H1 (cell line): ENCODE measurements around the gene EVX2. TPM values are rescaled to one million over a fixed set of nuclear protein-coding genes. Genes with fewer than 3 reads are reported as not detected.

Experiments
- CTCF ChIA-PET: fragments of 300-600 bp; sonication (Branson Sonifier 250); formaldehyde crosslinking; loops from one replicate; lab custom pipeline; 2021; ENCODE audit not compliant: partially characterized antibody; lab: Charles Lee
- POLR2A ChIA-PET: fragments of 300-600 bp; sonication (Branson Sonifier 250); formaldehyde crosslinking; loops from one replicate; lab custom pipeline; 2021; ENCODE audit warnings: inconsistent platforms; ENCODE audit not compliant: partially characterized antibody; lab: Charles Lee
- DNase-seq, 2 experiments: peaks; one replicate each; pipeline versions ENCODE4 v3.0.0 to v3.0.0-alpha.2; 2010 to 2022; ENCODE audit warnings: low spot score in 2 of 2, low read depth in 1 of 2, mixed read lengths in 1 of 2
- FAIRE-seq: peaks from 2 replicates; lab custom pipeline; 2011; peaks lifted over from hg19 to GRCh38; lab: Jason Lieb, UNC
- H2AFZ ChIP-seq: 2 replicates; pipeline ENCODE4 v1.8.1; 2012; ENCODE audit warnings: low read length, inconsistent platforms
- H2AK5ac ChIP-seq: 2 replicates; pipeline ENCODE4 v1.6.1; 2013; ENCODE audit warnings: low read depth, low read length
- H2BK120ac ChIP-seq: replicated peaks from 2 replicates; pipeline ENCODE3; 2013; ENCODE audit warnings: low read depth, low read length, inconsistent platforms
- H2BK12ac ChIP-seq: 2 replicates; pipeline ENCODE4 v1.6.1; 2013; ENCODE audit warnings: low read depth, low read length
- H2BK15ac ChIP-seq: 2 replicates; pipeline ENCODE4 v1.6.1; 2013; ENCODE audit warnings: low read length
- H2BK20ac ChIP-seq: 2 replicates; pipeline ENCODE4 v1.6.1; 2013; ENCODE audit warnings: low read length
- H2BK5ac ChIP-seq: 2 replicates; pipeline ENCODE4 v1.6.1; 2013; ENCODE audit warnings: low read depth, low read length
- H3K14ac ChIP-seq: 2 replicates; pipeline ENCODE4 v1.6.1; 2013; ENCODE audit warnings: inconsistent platforms; ENCODE audit not compliant: insufficient read length
- H3K18ac ChIP-seq: 2 replicates; pipeline ENCODE4 v1.6.1; 2013; ENCODE audit warnings: low read length; ENCODE audit errors: extremely low read depth
- H3K23ac ChIP-seq: 2 replicates; pipeline ENCODE4 v1.6.1; 2013; ENCODE audit warnings: inconsistent platforms; ENCODE audit not compliant: insufficient read length
- H3K23me2 ChIP-seq: 2 replicates; pipeline ENCODE4 v1.6.1; 2013; ENCODE audit warnings: low read depth, low read length
- H3K27ac ChIP-seq: 2 replicates; pipeline ENCODE4 v1.6.1; 2011; ENCODE audit warnings: low read depth, low read length, inconsistent platforms
- H3K27me3 ChIP-seq, 4 experiments: replicated peaks in 1 of 4; 1 replicate in 1 of 4; 2 replicates in 3 of 4; pipeline versions ENCODE4 v1.6.1 to v1.8.1; 2011 to 2013; ENCODE audit warnings: low read length in 3 of 4, mild to moderate bottlenecking in 3 of 4, inconsistent platforms in 2 of 4, mixed read lengths in 2 of 4, moderate library complexity in 1 of 4; ENCODE audit not compliant: control insufficient read depth in 3 of 4, insufficient read depth in 3 of 4; ENCODE audit errors: extremely low read depth in 1 of 4
- H3K36me3 ChIP-seq, 4 experiments: 2 replicates each; pipeline versions ENCODE4 v1.6.1 to v1.8.1; 2011 to 2013; ENCODE audit warnings: mild to moderate bottlenecking in 4 of 4, low read length in 3 of 4, moderate library complexity in 2 of 4, control low read depth in 1 of 4, inconsistent platforms in 1 of 4; ENCODE audit not compliant: insufficient read depth in 4 of 4, control insufficient read depth in 2 of 4
- H3K4ac ChIP-seq: replicated peaks from 2 replicates; pipeline ENCODE3; 2013; ENCODE audit warnings: low read length, low read depth, mixed read lengths, inconsistent platforms; ENCODE audit not compliant: insufficient read length
- H3K4me1 ChIP-seq, 4 experiments: replicated peaks in 1 of 4; 1 replicate in 1 of 4; 2 replicates in 3 of 4; pipeline versions ENCODE4 v1.6.1 to v1.8.1; 2011 to 2013; ENCODE audit warnings: low read length in 3 of 4, inconsistent platforms in 2 of 4, mixed read lengths in 1 of 4; ENCODE audit not compliant: insufficient read depth in 4 of 4, control insufficient read depth in 3 of 4
- H3K4me2 ChIP-seq, 2 experiments: 2 replicates each; pipeline versions ENCODE4 v1.6.1 to v1.8.1; 2011 to 2013; ENCODE audit warnings: low read depth in 2 of 2, low read length in 2 of 2, control low read depth in 1 of 2, inconsistent platforms in 1 of 2, mild to moderate bottlenecking in 1 of 2; ENCODE audit not compliant: insufficient read depth in 1 of 2
- H3K4me3 ChIP-seq, 4 experiments: fragments of 200-600, 300-600 bp in 1 of 4; sonication (generic), shearing (Covaris generic), sonication (Bioruptor Twin) in 1 of 4; 2 replicates each; pipeline versions ENCODE4 v1.5.1 to v1.8.1; 2011 to 2016; ENCODE audit warnings: low read length in 4 of 4, low read depth in 3 of 4, control low read depth in 2 of 4, inconsistent platforms in 2 of 4, mild to moderate bottlenecking in 2 of 4, mixed read lengths in 1 of 4, moderate library complexity in 1 of 4; ENCODE audit not compliant: insufficient read depth in 2 of 4; ENCODE audit errors: extremely low read depth in 1 of 4
- H3K56ac ChIP-seq: replicated peaks from 2 replicates; pipeline ENCODE3; 2013; ENCODE audit warnings: low read depth, mild to moderate bottlenecking, mixed read lengths, low read length, inconsistent platforms; ENCODE audit not compliant: insufficient read length
- H3K79me1 ChIP-seq: 2 replicates; pipeline ENCODE4 v1.6.1; 2013; ENCODE audit warnings: low read depth, low read length, control low read depth
- H3K79me2 ChIP-seq, 2 experiments: 2 replicates each; pipeline versions ENCODE4 v1.6.1 to v1.8.1; 2012 to 2013; ENCODE audit warnings: low read length in 2 of 2, mild to moderate bottlenecking in 2 of 2, inconsistent platforms in 1 of 2; ENCODE audit not compliant: insufficient read depth in 2 of 2, control insufficient read depth in 1 of 2
- H3K9ac ChIP-seq, 4 experiments: replicated peaks in 1 of 4; 1 replicate in 1 of 4; 2 replicates in 3 of 4; pipeline versions ENCODE4 v1.6.1 to v1.8.1; 2011 to 2013; ENCODE audit warnings: low read depth in 3 of 4, low read length in 3 of 4, control low read depth in 2 of 4, mild to moderate bottlenecking in 2 of 4, moderate library complexity in 2 of 4, inconsistent platforms in 1 of 4; ENCODE audit errors: extremely low read depth in 1 of 4
- H3K9me3 ChIP-seq, 2 experiments: 2 replicates each; pipeline versions ENCODE4 v1.6.1 to v1.8.1; 2012 to 2013; ENCODE audit warnings: mild to moderate bottlenecking in 2 of 2, moderate library complexity in 2 of 2, control low read depth in 1 of 2, inconsistent platforms in 1 of 2, low read depth in 1 of 2, low read length in 1 of 2, mixed read lengths in 1 of 2; ENCODE audit not compliant: insufficient read depth in 2 of 2
- H4K20me1 ChIP-seq, 2 experiments: replicated peaks in 1 of 2; 2 replicates each; pipeline versions ENCODE3 to v1.8.1; 2011 to 2013; ENCODE audit warnings: inconsistent platforms in 2 of 2, low read length in 2 of 2, mild to moderate bottlenecking in 1 of 2; ENCODE audit not compliant: insufficient read depth in 2 of 2, control insufficient read depth in 1 of 2
- H4K5ac ChIP-seq: 2 replicates; pipeline ENCODE4 v1.6.1; 2013; ENCODE audit warnings: low read length, low read depth, mixed read lengths, inconsistent platforms; ENCODE audit not compliant: insufficient read length
- H4K8ac ChIP-seq: 2 replicates; pipeline ENCODE4 v1.8.0; 2013; ENCODE audit warnings: mild to moderate bottlenecking, moderate library complexity, low read length, inconsistent platforms; ENCODE audit not compliant: insufficient read depth; ENCODE audit errors: extremely low read depth
- H4K91ac ChIP-seq: replicated peaks from 2 replicates; pipeline ENCODE3; 2013; ENCODE audit warnings: low read length, mixed read lengths, inconsistent platforms; ENCODE audit not compliant: insufficient read length
- KDM5A ChIP-seq: fragments of 200-600 bp; IDR thresholded peaks from 2 replicates; pipeline ENCODE4 v1.7.1; 2012; ENCODE audit warnings: mild to moderate bottlenecking, low read length, inconsistent platforms, mixed read lengths
- POLR2A ChIP-seq, 2 experiments: IDR thresholded peaks; 1 replicate in 1 of 2; 2 replicates in 1 of 2; pipeline ENCODE4 v1.6.1; 2011; ENCODE audit warnings: low read depth in 2 of 2, low read length in 2 of 2, mild to moderate bottlenecking in 2 of 2; ENCODE audit errors: control extremely low read depth in 1 of 2
- SIRT6 ChIP-seq: IDR thresholded peaks from one replicate; pipeline ENCODE4 v1.7.1; 2012; ENCODE audit warnings: low read length, inconsistent platforms
- SUZ12 ChIP-seq: fragments of 200-600 bp; sonication (generic); IDR thresholded peaks from 2 replicates; pipeline ENCODE4 v1.6.1; 2012; ENCODE audit warnings: mild to moderate bottlenecking, inconsistent platforms, low read length, moderate library complexity, mixed read lengths
- WGBS, 2 experiments: shearing (Covaris generic) in 1 of 2; methylation state at CpG; one replicate each; pipeline versions ENCODE4 v1.1.6 to v1.1.7; 2013 to 2015; ENCODE audit warnings: low lambda C conversion rate in 2 of 2, mixed read lengths in 2 of 2, inconsistent platforms in 1 of 2, low coverage in 1 of 2, missing lambda C conversion rate in 1 of 2; ENCODE audit not compliant: insufficient replicate concordance in 2 of 2, insufficient coverage in 1 of 2, insufficient read length in 1 of 2; ENCODE audit errors: extremely low coverage in 1 of 2, missing lambda C conversion rate in 1 of 2; 5-methylcytosine and 5-hydroxymethylcytosine counted together
- polyA plus RNA-seq, 7 experiments: library from polyadenylated mRNA; depleted of rRNA in 3 of 7; stranded (reverse) in 5 of 7; unstranded in 2 of 7; fragments of >200 nt in 5 of 7; fragments of 200-250 nt in 2 of 7; gene quantifications; 1 replicate in 5 of 7; 2 replicates in 1 of 7; 4 replicates in 1 of 7; pipeline versions ENCODE4 v1.2.1 to v1.2.3, GENCODE V29; 2011 to 2013; ENCODE audit warnings: missing spikeins in 2 of 7, mixed read lengths in 2 of 7
- total RNA-seq: library from RNA; stranded (reverse); fragmentation: NEBNext Ultra II Directional; extraction: Animal tissue kit (Norgen Biotek cat#: 25700); gene quantifications from 2 replicates; pipeline ENCODE4 v1.2.1, GENCODE V29; 2021

EVX2 gene
- total and polyA plus RNA-seq, 2 of the 8 experiments (the other 6 are each of a cell fraction or from before 2014, with no cell fraction given), result not detected

GRCh38 chr2:176063958-176064357 lies 19.8 kb downstream of the EVX2 start:
- Histone ChIP-seq H4K91ac (no peak overlapping the region), H4K20me1 (peaks cover 5 to 7% of the 10 kb centered on the region in 2 experiments), H3K4ac (no peak overlapping the region), H2AFZ (no peak overlapping the region), H3K4me3 (no peak overlapping the region), H3K56ac (no peak overlapping the region), H2BK120ac (no peak overlapping the region), H2AK5ac (no peak overlapping the region), H3K14ac (no peak overlapping the region), H2BK20ac (no peak overlapping the region), H3K27me3 (peaks cover 38 to 55% (median 46%) of the 10 kb centered on the region in 4 experiments), H3K9me3 (no peaks in the 10 kb centered on the region), H3K27ac (no peak overlapping the region), H3K23ac (no peak overlapping the region), H3K4me1 (peaks cover 0 to 15% (median 9%) of the 10 kb centered on the region in 4 experiments; a peak in 4 of 7 replicates), H3K79me1 (no peaks in the 10 kb centered on the region), H2BK15ac (no peak overlapping the region), H3K36me3 (no peaks in the 10 kb centered on the region), H4K5ac (no peak overlapping the region), H3K23me2 (no peaks in the 10 kb centered on the region; the same call in 1 of the 2 replicates), H3K79me2 (no peaks in the 10 kb centered on the region), H4K8ac (no peak overlapping the region), H2BK5ac (no peak overlapping the region), H3K9ac (no peak overlapping the region), H3K4me2 (no peak overlapping the region), H2BK12ac (no peak overlapping the region), H3K18ac (no peak overlapping the region)
- ChIA-PET CTCF (interaction anchor here (0.8 to 1.4 kb wide), 2 partner anchors 375 to 696 kb away, joined by 3 to 4 read pairs; no protein-coding TSS in a partner anchor), POLR2A (interaction anchor here (1.6 kb wide), 1 partner anchor 21 kb away, joined by 3 read pairs; no protein-coding TSS in a partner anchor)
- WGBS, 2 experiments, result 72% methylated on average over 2 of the region's 2 CpGs; no CpG with 5 or more reads in 1 of the 2 experiments
- TF ChIP-seq POLR2A (IDR thresholded peaks at IDR 0.05; ENCODE audit: control extremely low read depth in 1 of 2, low read depth in 2 of 2, low read length in 2 of 2) (no peak), SIRT6 (no peak), SUZ12 (no peak; the same call in 1 of the 2 replicates), KDM5A (no peak)
- FAIRE-seq (peak; percentile 42), DNase-seq (no peak)
